Activated CD8-positive, alpha-beta memory T cell treated with anti-CD3 and anti-CD28 coated beads, Interleukin-2, amount 10 ng/mL, durations not matched to agents 7 days and 5 days (primary cell): ENCODE measurements around the gene NOP58. TPM values are rescaled to one million over a fixed set of nuclear protein-coding genes. Genes with fewer than 3 reads are reported as not detected.
"Not testable (repeated sequence)": the region's sequence is repeated elsewhere in the genome, so short reads cannot be mapped to it uniquely, and the experiment has no call there.

Source experiments
- ATAC-seq: fragments of 150-1000 bp; cut with Tn5 transposase; one replicate; pipeline ENCODE4 v1.10.0; 2021; ENCODE audit warnings: moderate library complexity
- CTCF ChIA-PET: fragments of 350-600 bp; sonication (Branson Sonifier 250); formaldehyde crosslinking; loops from one replicate; lab custom pipeline; 2021; ENCODE audit warnings: antibody characterized with exemption; lab: Charles Lee
- DNase-seq: peaks from one replicate; pipeline ENCODE4 v3.0.0-alpha.2; 2020
- H3K27ac Mint-ChIP-seq: one replicate; pipeline ENCODE4 v1.8.0; 2021; ENCODE audit warnings: mild to moderate bottlenecking, mixed read lengths
- H3K27me3 Mint-ChIP-seq: one replicate; pipeline ENCODE4 v1.8.0; 2021; ENCODE audit warnings: mixed read lengths
- H3K36me3 Mint-ChIP-seq: one replicate; pipeline ENCODE4 v1.8.0; 2021; ENCODE audit warnings: mild to moderate bottlenecking, mixed read lengths
- H3K4me1 Mint-ChIP-seq: one replicate; pipeline ENCODE4 v1.8.0; 2021; ENCODE audit warnings: mixed read lengths
- H3K4me3 Mint-ChIP-seq: one replicate; pipeline ENCODE4 v1.8.0; 2021; ENCODE audit warnings: mild to moderate bottlenecking, moderate library complexity, mixed read lengths
- H3K9me3 Mint-ChIP-seq: one replicate; pipeline ENCODE4 v1.8.0; 2022; ENCODE audit warnings: low read depth, mixed read lengths
- total RNA-seq, 2 experiments: library from RNA; stranded (reverse); gene quantifications; one replicate each; pipeline ENCODE4 v1.2.3, GENCODE V29; 2021

NOP58 gene
- total RNA-seq, 2 experiments from 2014 or later, result 121 to 143 TPM

- H3K36me3 Mint-ChIP-seq, result peaks cover 49% of the 10 kb centered on the region
- peak overlapping the region; percentile 79 for H3K27ac Mint-ChIP-seq
- H3K4me3 Mint-ChIP-seq, result no peak overlapping the region
- H3K4me1 Mint-ChIP-seq, result peaks cover 32% of the 10 kb centered on the region
- ATAC-seq, result peak; percentile 74
- no peaks in the 10 kb centered on the region for H3K9me3 Mint-ChIP-seq
- CTCF ChIA-PET, result interaction anchor here (1.0 to 3.1 kb wide), 2 partner anchors 8 to 11 kb away, joined by 3 to 14 read pairs; no protein-coding TSS in a partner anchor
- no peak for DNase-seq
- H3K27me3 Mint-ChIP-seq, result no peaks in the 10 kb centered on the region
Observed at GRCh38 chr2:202278036-202278760, 12.6 kb downstream of the NOP58 start.

- H3K27ac Mint-ChIP-seq, result no peak overlapping the region
- DNase-seq, result no peak
- CTCF ChIA-PET, result interaction anchor here (0.8 to 3.1 kb wide), 3 partner anchors 8 to 11 kb away, joined by 3 to 14 read pairs (median 3); no protein-coding TSS in a partner anchor
- no peaks in the 10 kb centered on the region for H3K9me3 Mint-ChIP-seq
- no peak for ATAC-seq
- peaks cover 49% of the 10 kb centered on the region for H3K36me3 Mint-ChIP-seq
- H3K4me1 Mint-ChIP-seq, result peaks cover 32% of the 10 kb centered on the region
- no peaks in the 10 kb centered on the region for H3K27me3 Mint-ChIP-seq
- H3K4me3 Mint-ChIP-seq, result no peak overlapping the region
Observed at GRCh38 chr2:202278944-202279343, 13.4 kb downstream of the NOP58 start.

- no peak for DNase-seq
- Mint-ChIP-seq H3K4me3 (no peak overlapping the region), H3K27ac (no peak overlapping the region), H3K27me3 (no peaks in the 10 kb centered on the region), H3K9me3 (no peaks in the 10 kb centered on the region), H3K36me3 (peaks cover 58% of the 10 kb centered on the region), H3K4me1 (peaks cover 6% of the 10 kb centered on the region)
- ATAC-seq, result peak; percentile 16
- CTCF ChIA-PET, result interaction anchor here (1.2 kb wide), 1 partner anchor 7 kb away, joined by 3 read pairs; no protein-coding TSS in a partner anchor
Observed at GRCh38 chr2:202286595-202286994, 21.0 kb downstream of the NOP58 start.

- Mint-ChIP-seq H3K36me3 (peaks cover 54% of the 10 kb centered on the region), H3K4me3 (no peak overlapping the region), H3K27ac (no peak overlapping the region), H3K9me3 (no peaks in the 10 kb centered on the region), H3K27me3 (no peaks in the 10 kb centered on the region), H3K4me1 (peaks cover 12% of the 10 kb centered on the region)
- ATAC-seq, result no peak
- CTCF ChIA-PET, result no interaction called here
- no peak for DNase-seq
Observed at GRCh38 chr2:202289394-202290204, 24.0 kb downstream of the NOP58 start.

GRCh38 chr2:202290316-202290715, 24.8 kb downstream of the NOP58 start:
- H3K9me3 Mint-ChIP-seq, result no peaks in the 10 kb centered on the region
- no peak for ATAC-seq

GRCh38 chr2:202290970-202291369, 25.4 kb downstream of the NOP58 start:
- Mint-ChIP-seq H3K27ac (no peak overlapping the region), H3K27me3 (no peaks in the 10 kb centered on the region), H3K4me1 (peaks cover 12% of the 10 kb centered on the region), H3K36me3 (peaks cover 55% of the 10 kb centered on the region), H3K9me3 (no peaks in the 10 kb centered on the region), H3K4me3 (no peak overlapping the region)
- DNase-seq, result no peak
- no peak for ATAC-seq
- CTCF ChIA-PET, result no interaction called here

More at GRCh38 chr2:202290316-202290715, 24.8 kb downstream of the NOP58 start:
- Mint-ChIP-seq H3K4me1 (peaks cover 12% of the 10 kb centered on the region), H3K27ac (no peak overlapping the region), H3K4me3 (no peak overlapping the region), H3K36me3 (peaks cover 54% of the 10 kb centered on the region), H3K27me3 (no peaks in the 10 kb centered on the region)
- CTCF ChIA-PET, result no interaction called here
- no peak for DNase-seq

- Mint-ChIP-seq H3K9me3 (no peaks in the 10 kb centered on the region), H3K27ac (peak overlapping the region; percentile 35), H3K36me3 (peaks cover 72% of the 10 kb centered on the region), H3K4me3 (no peak overlapping the region), H3K27me3 (no peaks in the 10 kb centered on the region), H3K4me1 (peaks cover 19% of the 10 kb centered on the region)
- ATAC-seq (peak; percentile 67), DNase-seq (no peak)
- CTCF ChIA-PET, result interaction anchor here (0.7 to 1.5 kb wide), 2 partner anchors 25 to 28 kb away, joined by 3 read pairs; no protein-coding TSS in a partner anchor
Observed at GRCh38 chr2:202299712-202300111, 34.1 kb downstream of the NOP58 start.

- no peak for DNase-seq
- Mint-ChIP-seq H3K9me3 (no peaks in the 10 kb centered on the region), H3K4me3 (no peak overlapping the region), H3K36me3 (peaks cover 60% of the 10 kb centered on the region), H3K4me1 (peaks cover 4% of the 10 kb centered on the region), H3K27me3 (no peaks in the 10 kb centered on the region), H3K27ac (no peak overlapping the region)
- CTCF ChIA-PET, result no interaction called here
- ATAC-seq, result no peak
Observed at GRCh38 chr2:202306034-202306433, 40.5 kb downstream of the NOP58 start.

- DNase-seq (no peak), ATAC-seq (no peak)
- no peak overlapping the region for H3K27ac Mint-ChIP-seq
- no peaks in the 10 kb centered on the region for H3K27me3 Mint-ChIP-seq
- CTCF ChIA-PET, result no interaction called here
- H3K9me3 Mint-ChIP-seq, result no peaks in the 10 kb centered on the region
- H3K4me3 Mint-ChIP-seq, result no peak overlapping the region
- H3K4me1 Mint-ChIP-seq, result no peaks in the 10 kb centered on the region
- peaks cover 47% of the 10 kb centered on the region for H3K36me3 Mint-ChIP-seq
Observed at GRCh38 chr2:202307690-202308089, 42.1 kb downstream of the NOP58 start.

GRCh38 chr2:202311823-202312388, 46.3 kb downstream of the NOP58 start:
- ATAC-seq (no peak), DNase-seq (no peak)
- Mint-ChIP-seq H3K27ac (no peak overlapping the region), H3K9me3 (no peaks in the 10 kb centered on the region), H3K4me3 (no peak overlapping the region), H3K27me3 (no peaks in the 10 kb centered on the region), H3K4me1 (no peaks in the 10 kb centered on the region), H3K36me3 (peaks cover 15% of the 10 kb centered on the region)
- CTCF ChIA-PET, result interaction anchor here (1.5 kb wide), 1 partner anchor 10 kb away, joined by 3 read pairs; no protein-coding TSS in a partner anchor

- CTCF ChIA-PET, result interaction anchor here (1.0 kb wide), 1 partner anchor 63 kb away, joined by 3 read pairs; no protein-coding TSS in a partner anchor
- Mint-ChIP-seq H3K27ac (no peak overlapping the region), H3K4me1 (no peaks in the 10 kb centered on the region), H3K4me3 (no peak overlapping the region), H3K27me3 (no peaks in the 10 kb centered on the region), H3K36me3 (peaks cover 6% of the 10 kb centered on the region), H3K9me3 (no peaks in the 10 kb centered on the region)
- ATAC-seq (no peak), DNase-seq (no peak)
Observed at GRCh38 chr2:202314116-202314515, 48.6 kb downstream of the NOP58 start.

GRCh38 chr2:202317080-202317857, 51.7 kb downstream of the NOP58 start:
- DNase-seq (no peak), ATAC-seq (no peak)
- no peaks in the 10 kb centered on the region for H3K36me3 Mint-ChIP-seq
- no peaks in the 10 kb centered on the region for H3K27me3 Mint-ChIP-seq
- H3K9me3 Mint-ChIP-seq, result no peaks in the 10 kb centered on the region
- no peaks in the 10 kb centered on the region for H3K4me1 Mint-ChIP-seq
- no peak overlapping the region for H3K4me3 Mint-ChIP-seq
- CTCF ChIA-PET, result no interaction called here
- H3K27ac Mint-ChIP-seq, result no peak overlapping the region

- H3K4me3 Mint-ChIP-seq, H3K27me3 Mint-ChIP-seq, DNase-seq, H3K9me3 Mint-ChIP-seq, ATAC-seq, H3K27ac Mint-ChIP-seq, H3K36me3 Mint-ChIP-seq, H3K4me1 Mint-ChIP-seq, CTCF ChIA-PET: not testable (repeated sequence)
Observed at GRCh38 chr2:202320362-202320761, 54.8 kb downstream of the NOP58 start.
